MM.1S (cell line): ENCODE results near the gene LBHD1.
"Not testable (repeated sequence)": the region's sequence is repeated elsewhere in the genome, so short reads cannot be mapped to it uniquely, and the experiment has no call there.

Source experiments
- DNase-seq: peaks from one replicate; pipeline ENCODE4 v3.0.0-alpha.2; 2015
- H2AFZ ChIP-seq: fragments of 300-600 bp; sonication (generic); 2 replicates; pipeline ENCODE4 v1.6.0; 2016; ENCODE audit warnings: antibody characterized with exemption, low read length
- H3F3A ChIP-seq: fragments of 300-600 bp; sonication (generic); 2 replicates; pipeline ENCODE4 v1.6.1; 2016; ENCODE audit warnings: mild to moderate bottlenecking, antibody characterized with exemption, low read length, moderate library complexity, mixed read lengths; ENCODE audit not compliant: insufficient read depth
- H3K27ac ChIP-seq: fragments of 300-600 bp; sonication (generic); 2 replicates; pipeline ENCODE4 v1.5.1; 2016; ENCODE audit warnings: mild to moderate bottlenecking, low read length
- H3K27me3 ChIP-seq: fragments of 300-600 bp; sonication (generic); replicated peaks from 2 replicates; pipeline ENCODE4 v1.6.0; 2016; ENCODE audit warnings: low read length; ENCODE audit not compliant: insufficient read depth
- H3K36me3 ChIP-seq: fragments of 300-600 bp; sonication (generic); replicated peaks from 2 replicates; pipeline ENCODE4 v1.6.1; 2016; ENCODE audit warnings: mild to moderate bottlenecking, low read length, mixed read lengths; ENCODE audit not compliant: insufficient read depth
- H3K4me1 ChIP-seq: fragments of 300-600 bp; sonication (generic); 2 replicates; pipeline ENCODE4 v1.6.1; 2016; ENCODE audit warnings: low read length, mixed read lengths
- H3K4me2 ChIP-seq: fragments of 300-600 bp; sonication (generic); 2 replicates; pipeline ENCODE4 v1.6.0; 2016; ENCODE audit warnings: low read depth, low read length
- H3K4me3 ChIP-seq: fragments of 300-600 bp; sonication (generic); 2 replicates; pipeline ENCODE4 v1.5.1; 2016; ENCODE audit warnings: low read length, mixed read lengths
- H3K79me2 ChIP-seq: fragments of 300-600 bp; sonication (generic); 2 replicates; pipeline ENCODE4 v1.6.1; 2016; ENCODE audit warnings: mixed run types, low read length, mixed read lengths
- H3K9ac ChIP-seq: fragments of 300-600 bp; sonication (generic); 2 replicates; pipeline ENCODE4 v1.6.1; 2016; ENCODE audit warnings: low read length, mixed read lengths
- H3K9me2 ChIP-seq: fragments of 300-600 bp; sonication (generic); replicated peaks from 2 replicates; pipeline ENCODE4 v1.6.1; 2016; ENCODE audit warnings: mild to moderate bottlenecking, low read length, mixed read lengths; ENCODE audit not compliant: insufficient read depth
- H3K9me3 ChIP-seq: fragments of 300-600 bp; sonication (generic); replicated peaks from 2 replicates; pipeline ENCODE4 v1.6.1; 2016; ENCODE audit warnings: mild to moderate bottlenecking, low read length, mixed read lengths; ENCODE audit not compliant: insufficient read depth
- H4K20me1 ChIP-seq: fragments of 300-600 bp; sonication (generic); 2 replicates; pipeline ENCODE4 v1.6.1; 2016; ENCODE audit warnings: mild to moderate bottlenecking, low read length, moderate library complexity, mixed read lengths; ENCODE audit not compliant: insufficient read depth
- EZH2 ChIP-seq: fragments of 300-600 bp; sonication (generic); optimal IDR thresholded peaks from 2 replicates; pipeline ENCODE3; 2017; ENCODE audit warnings: low read depth, mild to moderate bottlenecking, antibody characterized with exemption, low read length, mixed read lengths
- EZH2phosphoT487 ChIP-seq: fragments of 300-600 bp; sonication (generic); IDR thresholded peaks from 2 replicates; pipeline ENCODE4 v1.6.1; 2018; ENCODE audit warnings: antibody characterized with exemption, low read length
- TF ChIP-seq, protein P1 (sequence below): fragments of 300-600 bp; sonication (generic); IDR thresholded peaks from 2 replicates; pipeline ENCODE4 v1.5.1; 2016; ENCODE audit warnings: antibody characterized with exemption, low read length, mixed read lengths

LBHD1 gene

DNA sequence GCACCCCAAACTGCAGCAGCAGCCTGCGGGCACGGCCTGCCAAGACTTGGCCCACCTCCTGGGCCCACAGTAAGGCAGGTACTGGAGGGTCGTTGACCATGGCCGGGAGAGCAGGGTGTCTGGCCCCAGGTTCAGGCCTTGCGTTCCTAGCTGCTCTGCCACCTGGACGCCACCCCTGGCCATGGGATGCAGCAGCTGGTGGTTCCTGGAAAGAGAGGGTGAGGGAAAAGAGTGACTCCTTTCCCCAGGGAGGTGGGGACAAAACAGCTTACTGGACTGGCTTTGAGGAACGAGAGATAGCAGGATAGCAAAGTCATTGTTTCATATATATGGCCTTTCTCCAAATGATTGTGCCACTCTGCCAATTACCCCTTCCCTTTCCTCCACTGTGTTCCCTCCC is 33.3 kb upstream of the LBHD1 start:
- Histone ChIP-seq H3K9me3 (no peaks in the 10 kb centered on the region), H3K9ac (peak overlapping the region; percentile 71), H3F3A (peaks cover 31% of the 10 kb centered on the region), H3K79me2 (peaks cover 19% of the 10 kb centered on the region), H3K9me2 (no peaks in the 10 kb centered on the region), H4K20me1 (no peaks in the 10 kb centered on the region), H3K27me3 (no peaks in the 10 kb centered on the region), H3K4me1 (peaks cover 31% of the 10 kb centered on the region), H3K4me2 (peak overlapping the region; percentile 93), H3K36me3 (no peaks in the 10 kb centered on the region), H3K4me3 (peak overlapping the region; percentile 83), H2AFZ (peak overlapping the region; percentile 74), H3K27ac (peak overlapping the region; percentile 73)
- DNase-seq = no peak
- TF ChIP-seq EZH2 (no peak), EZH2phosphoT487 (no peak)
- TF ChIP-seq, protein P1, sequence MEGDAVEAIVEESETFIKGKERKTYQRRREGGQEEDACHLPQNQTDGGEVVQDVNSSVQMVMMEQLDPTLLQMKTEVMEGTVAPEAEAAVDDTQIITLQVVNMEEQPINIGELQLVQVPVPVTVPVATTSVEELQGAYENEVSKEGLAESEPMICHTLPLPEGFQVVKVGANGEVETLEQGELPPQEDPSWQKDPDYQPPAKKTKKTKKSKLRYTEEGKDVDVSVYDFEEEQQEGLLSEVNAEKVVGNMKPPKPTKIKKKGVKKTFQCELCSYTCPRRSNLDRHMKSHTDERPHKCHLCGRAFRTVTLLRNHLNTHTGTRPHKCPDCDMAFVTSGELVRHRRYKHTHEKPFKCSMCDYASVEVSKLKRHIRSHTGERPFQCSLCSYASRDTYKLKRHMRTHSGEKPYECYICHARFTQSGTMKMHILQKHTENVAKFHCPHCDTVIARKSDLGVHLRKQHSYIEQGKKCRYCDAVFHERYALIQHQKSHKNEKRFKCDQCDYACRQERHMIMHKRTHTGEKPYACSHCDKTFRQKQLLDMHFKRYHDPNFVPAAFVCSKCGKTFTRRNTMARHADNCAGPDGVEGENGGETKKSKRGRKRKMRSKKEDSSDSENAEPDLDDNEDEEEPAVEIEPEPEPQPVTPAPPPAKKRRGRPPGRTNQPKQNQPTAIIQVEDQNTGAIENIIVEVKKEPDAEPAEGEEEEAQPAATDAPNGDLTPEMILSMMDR = no peak

DNA sequence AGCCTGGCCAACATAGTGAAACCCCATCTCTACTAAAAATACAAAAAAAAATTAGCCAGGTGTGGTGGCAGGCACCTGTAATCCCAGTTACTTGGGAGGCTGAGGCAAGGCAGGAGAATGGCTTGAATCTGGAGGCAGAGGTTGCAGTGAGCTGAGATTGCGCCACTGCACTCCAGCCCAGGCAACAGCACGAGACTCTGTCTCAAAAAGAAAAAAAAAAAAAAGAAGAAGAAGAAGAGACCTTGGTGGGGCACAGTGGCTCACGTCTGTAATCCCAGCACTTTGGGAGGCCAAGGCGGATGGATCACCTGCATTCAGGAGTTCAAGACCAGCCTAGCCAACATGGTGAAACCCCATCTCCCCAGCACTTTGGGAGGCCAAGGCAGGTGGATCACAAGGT is 31.9 kb upstream of the LBHD1 start:
- not testable (repeated sequence) for H3K9me3 ChIP-seq, H3K4me3 ChIP-seq, H3K9ac ChIP-seq, DNase-seq, H3K4me2 ChIP-seq, H3K27me3 ChIP-seq, H3K36me3 ChIP-seq, H2AFZ ChIP-seq, H3K27ac ChIP-seq, H4K20me1 ChIP-seq, H3K9me2 ChIP-seq
- Histone ChIP-seq H3K4me1 (peaks cover 24% of the 10 kb centered on the region), H3K79me2 (peaks cover 19% of the 10 kb centered on the region), H3F3A (peaks cover 18% of the 10 kb centered on the region)

DNA sequence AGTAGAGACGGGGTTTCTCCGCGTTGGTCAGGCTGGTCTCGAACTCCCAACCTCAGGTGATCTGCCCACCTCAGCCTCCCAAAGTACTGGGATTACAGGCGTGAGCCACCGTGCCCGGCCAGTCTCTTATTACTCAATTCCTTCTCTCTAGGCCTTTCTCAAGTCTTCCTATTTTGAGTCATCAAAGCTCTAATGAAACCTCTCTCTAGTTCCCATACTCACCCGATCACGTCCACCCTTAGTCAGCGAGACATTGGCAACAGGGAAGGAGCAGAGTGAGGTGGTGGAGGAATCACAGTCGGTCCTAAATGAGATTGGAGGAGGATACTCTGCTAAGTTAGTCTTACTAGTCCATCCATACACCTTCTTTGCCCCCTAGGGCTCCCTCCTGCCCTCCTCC is 30.2 kb upstream of the LBHD1 start:
- no peak for DNase-seq
- peaks cover 13% of the 10 kb centered on the region for H3K4me1 ChIP-seq
- H3K9me3 ChIP-seq = no peaks in the 10 kb centered on the region
- H3K9ac ChIP-seq = no peak overlapping the region
- no peak overlapping the region for H3K4me2 ChIP-seq
- no peaks in the 10 kb centered on the region for H3K27me3 ChIP-seq
- peaks cover 12% of the 10 kb centered on the region for H3K79me2 ChIP-seq
- no peaks in the 10 kb centered on the region for H3K36me3 ChIP-seq
- H4K20me1 ChIP-seq = no peaks in the 10 kb centered on the region
- no peak overlapping the region for H2AFZ ChIP-seq
- peaks cover 17% of the 10 kb centered on the region for H3F3A ChIP-seq
- H3K4me3 ChIP-seq = no peak overlapping the region
- no peak overlapping the region for H3K27ac ChIP-seq
- H3K9me2 ChIP-seq = no peaks in the 10 kb centered on the region
- TF ChIP-seq EZH2 = no peak
- TF ChIP-seq EZH2phosphoT487 = no peak
- TF ChIP-seq, protein P1 = no peak

DNA sequence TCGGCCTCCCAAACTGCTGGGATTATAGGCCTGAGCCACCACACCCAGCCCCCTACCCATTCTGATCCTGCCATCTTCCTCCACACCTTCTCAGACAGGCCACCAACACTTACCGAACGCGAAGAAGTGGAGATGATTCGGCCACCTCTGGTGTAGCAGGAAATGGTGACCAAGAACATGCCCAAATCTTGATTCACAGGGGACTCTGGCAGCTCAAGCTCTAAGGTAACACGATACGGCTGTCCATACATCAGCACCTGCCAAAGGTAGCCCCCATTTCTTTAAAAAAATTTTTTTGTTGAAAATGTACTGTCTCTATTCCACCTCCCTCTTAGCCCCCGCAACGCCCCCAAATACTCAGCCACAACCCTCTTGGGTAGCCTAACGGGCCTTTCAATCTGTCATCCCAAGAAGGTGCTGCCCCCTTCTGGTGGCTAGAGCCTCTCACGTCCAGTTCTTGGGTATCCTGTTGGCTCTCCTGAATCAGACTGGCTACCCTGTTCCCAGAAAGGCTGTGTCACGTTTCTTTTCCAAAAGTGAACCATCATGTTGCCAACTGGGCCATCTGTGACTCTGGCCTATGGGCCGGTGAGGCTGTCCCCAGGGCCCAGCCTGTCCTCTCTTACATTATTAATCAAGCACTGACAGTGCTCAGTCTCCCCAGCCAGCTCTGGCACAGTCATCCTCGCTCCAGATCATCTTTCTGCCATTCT is 22.5 kb upstream of the LBHD1 start:
- H3K36me3 ChIP-seq = no peaks in the 10 kb centered on the region
- no peak overlapping the region for H3K4me2 ChIP-seq
- H3K4me1 ChIP-seq = no peaks in the 10 kb centered on the region
- no peak overlapping the region for H3K4me3 ChIP-seq
- no peak overlapping the region for H3K9ac ChIP-seq
- H3F3A ChIP-seq = no peaks in the 10 kb centered on the region
- H3K9me2 ChIP-seq = no peaks in the 10 kb centered on the region
- H3K9me3 ChIP-seq = no peaks in the 10 kb centered on the region
- H2AFZ ChIP-seq = no peak overlapping the region
- H3K27ac ChIP-seq = no peak overlapping the region
- no peak for TF ChIP-seq EZH2phosphoT487
- TF ChIP-seq, protein P1 = peak; percentile 83
- H3K27me3 ChIP-seq = no peaks in the 10 kb centered on the region
- H4K20me1 ChIP-seq = no peaks in the 10 kb centered on the region
- DNase-seq = peak; percentile 70
- H3K79me2 ChIP-seq = no peaks in the 10 kb centered on the region

DNA sequence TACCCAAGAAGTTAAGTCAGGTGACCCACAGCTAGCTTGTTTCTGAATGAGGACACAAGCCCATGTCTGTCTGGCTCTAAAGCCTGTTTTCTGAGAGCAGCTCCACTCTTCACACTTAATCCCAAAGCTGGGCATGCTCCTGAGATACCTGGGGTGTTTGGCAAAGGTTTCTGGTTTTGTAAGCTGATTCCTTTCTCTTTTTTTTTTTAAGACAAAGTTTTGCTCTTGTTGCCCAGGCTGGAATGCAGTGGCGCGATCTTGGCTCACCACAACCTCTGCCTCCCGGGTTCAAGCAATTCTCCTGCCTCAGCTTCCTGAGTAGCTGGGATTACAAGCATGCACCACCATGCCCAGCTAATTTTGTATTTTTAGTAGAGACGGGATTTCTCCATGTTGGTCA is 21.6 kb upstream of the LBHD1 start:
- H3K9me2 ChIP-seq, H3K79me2 ChIP-seq, H3K4me2 ChIP-seq, DNase-seq, H3K9ac ChIP-seq, H3K9me3 ChIP-seq, H4K20me1 ChIP-seq, H3K27ac ChIP-seq, H3K36me3 ChIP-seq, H3K4me1 ChIP-seq, H3K4me3 ChIP-seq, H3K27me3 ChIP-seq, H2AFZ ChIP-seq, H3F3A ChIP-seq: not testable (repeated sequence)
